ENCODE results near the gene TCF15.
A peak's percentile ranks its signal among the peaks of the same experiment; 100 is the strongest.

Gene TCF15

DNA sequence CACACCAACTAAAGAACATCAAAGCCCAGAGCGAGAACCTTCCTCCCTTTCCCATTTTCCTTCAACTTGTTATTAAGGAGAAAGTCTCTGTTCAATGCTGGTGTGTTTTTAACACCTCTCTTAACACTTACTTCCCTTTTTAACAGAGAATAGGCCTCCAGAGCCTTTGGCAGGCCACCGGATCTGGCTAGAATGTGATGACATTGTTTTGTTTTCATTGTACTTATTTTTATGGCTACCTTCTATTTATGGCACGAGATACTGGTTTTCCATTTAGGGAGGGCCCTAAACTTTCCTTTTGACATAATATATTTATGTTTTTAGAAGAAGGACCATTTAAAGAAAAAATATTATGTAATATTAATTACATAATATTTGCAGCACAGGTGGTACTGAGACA is 21.6 kb downstream of the TCF15 start:
- Histone ChIP-seq H4K20me1 (ENCODE audit: insufficient read depth, low read length) (no peaks in the 10 kb centered on the region), H3K4me3 (ENCODE audit: low read depth, low read length, poor library complexity, severe bottlenecking) (no peak overlapping the region), H3K36me3 (ENCODE audit: insufficient read depth, low read length) (no peaks in the 10 kb centered on the region), H3K4me2 (ENCODE audit: low read length) (no peak overlapping the region), H3K9ac (ENCODE audit: low read length) (no peak overlapping the region), H3K79me2 (ENCODE audit: insufficient read depth, low read length) (no peaks in the 10 kb centered on the region), H3K9me3 (ENCODE audit: low read length) (no peaks in the 10 kb centered on the region), H2AFZ (ENCODE audit: low read length) (no peak overlapping the region), H3F3A (ENCODE audit: insufficient read depth, low read length) (no peaks in the 10 kb centered on the region), H3K4me1 (ENCODE audit: insufficient read depth, low read length, severe bottlenecking) (peaks cover 24% of the 10 kb centered on the region), H3K9me2 (ENCODE audit: low read depth, low read length) (no peaks in the 10 kb centered on the region), H3K27ac (ENCODE audit: low read depth, low read length, poor library complexity, severe bottlenecking) (peak overlapping the region; percentile 13), H3K27me3 (ENCODE audit: insufficient read depth, low read length) (no peaks in the 10 kb centered on the region)
- TF ChIP-seq EZH2 (IDR thresholded peaks at IDR 0.05; ENCODE audit: borderline replicate concordance, low read length) (no peak), CTCF (IDR thresholded peaks at IDR 0.05; ENCODE audit: low read length) (no peak)

- H3K9me3 ChIP-seq (ENCODE audit: low read length) = no peaks in the 10 kb centered on the region
- H3K9me2 ChIP-seq (ENCODE audit: low read depth, low read length) = no peaks in the 10 kb centered on the region
- no peak overlapping the region for H3K4me2 ChIP-seq (ENCODE audit: low read length)
- no peaks in the 10 kb centered on the region for H3F3A ChIP-seq (ENCODE audit: insufficient read depth, low read length)
- H3K4me3 ChIP-seq (ENCODE audit: low read depth, low read length, poor library complexity, severe bottlenecking) = no peak overlapping the region
- H3K27ac ChIP-seq (ENCODE audit: low read depth, low read length, poor library complexity, severe bottlenecking) = no peak overlapping the region
- no peaks in the 10 kb centered on the region for H3K79me2 ChIP-seq (ENCODE audit: insufficient read depth, low read length)
- peaks cover 42% of the 10 kb centered on the region for H3K4me1 ChIP-seq (ENCODE audit: insufficient read depth, low read length, severe bottlenecking)
- no peaks in the 10 kb centered on the region for H3K27me3 ChIP-seq (ENCODE audit: insufficient read depth, low read length)
- H2AFZ ChIP-seq (ENCODE audit: low read length) = no peak overlapping the region
- no peak overlapping the region for H3K9ac ChIP-seq (ENCODE audit: low read length)
- H3K36me3 ChIP-seq (ENCODE audit: insufficient read depth, low read length) = no peaks in the 10 kb centered on the region
- H4K20me1 ChIP-seq (ENCODE audit: insufficient read depth, low read length) = no peaks in the 10 kb centered on the region
- TF ChIP-seq CTCF (IDR thresholded peaks at IDR 0.05; ENCODE audit: low read length) = no peak
These were observed 25.2 kb downstream of the TCF15 start for GRCh38 chr20:584971-585301.

GRCh38 chr20:584161-584970 is 25.7 kb downstream of the TCF15 start:
- no peaks in the 10 kb centered on the region for H3F3A ChIP-seq (ENCODE audit: insufficient read depth, low read length)
- no peak overlapping the region for H2AFZ ChIP-seq (ENCODE audit: low read length)
- H3K9me3 ChIP-seq (ENCODE audit: low read length) = no peaks in the 10 kb centered on the region
- H3K27me3 ChIP-seq (ENCODE audit: insufficient read depth, low read length) = no peaks in the 10 kb centered on the region
- TF ChIP-seq CTCF (IDR thresholded peaks at IDR 0.05; ENCODE audit: low read length) = no peak
- no peak for TF ChIP-seq EZH2 (IDR thresholded peaks at IDR 0.05; ENCODE audit: borderline replicate concordance, low read length)
- H3K9me2 ChIP-seq (ENCODE audit: low read depth, low read length) = no peaks in the 10 kb centered on the region
- peaks cover 40% of the 10 kb centered on the region for H3K4me1 ChIP-seq (ENCODE audit: insufficient read depth, low read length, severe bottlenecking)
- no peak overlapping the region for H3K9ac ChIP-seq (ENCODE audit: low read length)
- H4K20me1 ChIP-seq (ENCODE audit: insufficient read depth, low read length) = no peaks in the 10 kb centered on the region
- H3K79me2 ChIP-seq (ENCODE audit: insufficient read depth, low read length) = no peaks in the 10 kb centered on the region
- peak overlapping the region; percentile 20; the same call in 1 of the 2 replicates for H3K4me2 ChIP-seq (ENCODE audit: low read length)
- H3K36me3 ChIP-seq (ENCODE audit: insufficient read depth, low read length) = no peaks in the 10 kb centered on the region
- H3K4me3 ChIP-seq (ENCODE audit: low read depth, low read length, poor library complexity, severe bottlenecking) = no peak overlapping the region
- no peak overlapping the region for H3K27ac ChIP-seq (ENCODE audit: low read depth, low read length, poor library complexity, severe bottlenecking)

Measured in OCI-LY1 (cell line).